H1 (cell line): Measurements from ENCODE around the gene RTEL1.

ENCODE experiments used
- GABPA ChIP-seq: IDR thresholded peaks from 2 replicates; pipeline ENCODE4 v1.6.1; 2011; ENCODE audit warnings: mild to moderate bottlenecking, low read length, moderate library complexity, borderline replicate concordance; ENCODE audit not compliant: insufficient read depth
- HDAC2 ChIP-seq, 2 experiments: fragments of 300-600 bp in 1 of 2; sonication (generic) in 1 of 2; IDR thresholded peaks; 2 replicates each; pipeline ENCODE4 v1.6.1; 2011 to 2012; ENCODE audit warnings: low read depth in 2 of 2, low read length in 2 of 2, mild to moderate bottlenecking in 2 of 2, moderate library complexity in 2 of 2, borderline replicate concordance in 1 of 2, inconsistent platforms in 1 of 2
- SP2 ChIP-seq: IDR thresholded peaks from 2 replicates; pipeline ENCODE4 v1.6.1; 2012; ENCODE audit warnings: mild to moderate bottlenecking, low read length, inconsistent platforms
- TBP ChIP-seq: IDR thresholded peaks from 2 replicates; pipeline ENCODE4 v1.6.1; 2011; ENCODE audit warnings: low read depth, low read length, improper control_type of control experiment
- TEAD4 ChIP-seq: IDR thresholded peaks from 2 replicates; pipeline ENCODE4 v1.6.1; 2012; ENCODE audit warnings: low read depth, low read length, inconsistent platforms, mixed read lengths
- TF ChIP-seq, protein P1 (sequence below), 3 experiments: IDR thresholded peaks; 1 replicate in 2 of 3; 2 replicates in 1 of 3; pipeline versions ENCODE4 v1.5.1 to v1.6.1; 2011; ENCODE audit warnings: low read length in 3 of 3, mild to moderate bottlenecking in 3 of 3, inconsistent platforms in 2 of 3, low read depth in 1 of 3, moderate library complexity in 1 of 3; ENCODE audit not compliant: insufficient read depth in 1 of 3; ENCODE audit errors: control extremely low read depth in 1 of 3
- TF ChIP-seq, protein P2 (sequence below): IDR thresholded peaks from 2 replicates; pipeline ENCODE4 v1.6.1; 2012; ENCODE audit warnings: inconsistent platforms
- TF ChIP-seq, protein P3 (sequence below): IDR thresholded peaks from 2 replicates; pipeline ENCODE4 v1.6.1; 2011; ENCODE audit warnings: low read length, improper control_type of control experiment

DNA sequence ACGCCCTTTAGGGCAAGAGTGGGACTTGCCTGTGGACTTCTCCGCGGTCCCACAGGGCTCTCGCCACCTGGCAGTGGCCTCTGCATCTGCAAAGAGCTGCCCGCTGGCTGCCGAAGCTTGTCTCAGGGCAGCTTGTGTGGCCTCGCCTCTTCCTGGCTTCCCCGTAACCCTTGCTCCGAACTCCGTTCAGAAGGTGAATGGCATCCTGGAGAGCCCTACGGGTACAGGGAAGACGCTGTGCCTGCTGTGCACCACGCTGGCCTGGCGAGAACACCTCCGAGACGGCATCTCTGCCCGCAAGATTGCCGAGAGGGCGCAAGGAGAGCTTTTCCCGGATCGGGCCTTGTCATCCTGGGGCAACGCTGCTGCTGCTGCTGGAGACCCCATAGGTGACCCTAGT is 3.0 kb downstream of the RTEL1 start:
- no peak for TF ChIP-seq TBP
- TF ChIP-seq, protein P1, sequence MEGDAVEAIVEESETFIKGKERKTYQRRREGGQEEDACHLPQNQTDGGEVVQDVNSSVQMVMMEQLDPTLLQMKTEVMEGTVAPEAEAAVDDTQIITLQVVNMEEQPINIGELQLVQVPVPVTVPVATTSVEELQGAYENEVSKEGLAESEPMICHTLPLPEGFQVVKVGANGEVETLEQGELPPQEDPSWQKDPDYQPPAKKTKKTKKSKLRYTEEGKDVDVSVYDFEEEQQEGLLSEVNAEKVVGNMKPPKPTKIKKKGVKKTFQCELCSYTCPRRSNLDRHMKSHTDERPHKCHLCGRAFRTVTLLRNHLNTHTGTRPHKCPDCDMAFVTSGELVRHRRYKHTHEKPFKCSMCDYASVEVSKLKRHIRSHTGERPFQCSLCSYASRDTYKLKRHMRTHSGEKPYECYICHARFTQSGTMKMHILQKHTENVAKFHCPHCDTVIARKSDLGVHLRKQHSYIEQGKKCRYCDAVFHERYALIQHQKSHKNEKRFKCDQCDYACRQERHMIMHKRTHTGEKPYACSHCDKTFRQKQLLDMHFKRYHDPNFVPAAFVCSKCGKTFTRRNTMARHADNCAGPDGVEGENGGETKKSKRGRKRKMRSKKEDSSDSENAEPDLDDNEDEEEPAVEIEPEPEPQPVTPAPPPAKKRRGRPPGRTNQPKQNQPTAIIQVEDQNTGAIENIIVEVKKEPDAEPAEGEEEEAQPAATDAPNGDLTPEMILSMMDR (IDR thresholded peaks at IDR 0.05; ENCODE audit: control extremely low read depth in 1 of 3, insufficient read depth in 1 of 3, low read depth in 1 of 3, low read length in 3 of 3): no peak
- TF ChIP-seq, protein P2, sequence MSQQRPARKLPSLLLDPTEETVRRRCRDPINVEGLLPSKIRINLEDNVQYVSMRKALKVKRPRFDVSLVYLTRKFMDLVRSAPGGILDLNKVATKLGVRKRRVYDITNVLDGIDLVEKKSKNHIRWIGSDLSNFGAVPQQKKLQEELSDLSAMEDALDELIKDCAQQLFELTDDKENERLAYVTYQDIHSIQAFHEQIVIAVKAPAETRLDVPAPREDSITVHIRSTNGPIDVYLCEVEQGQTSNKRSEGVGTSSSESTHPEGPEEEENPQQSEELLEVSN: no peak
- TF ChIP-seq GABPA: no peak
- TF ChIP-seq SP2: no peak
- TF ChIP-seq, protein P3, sequence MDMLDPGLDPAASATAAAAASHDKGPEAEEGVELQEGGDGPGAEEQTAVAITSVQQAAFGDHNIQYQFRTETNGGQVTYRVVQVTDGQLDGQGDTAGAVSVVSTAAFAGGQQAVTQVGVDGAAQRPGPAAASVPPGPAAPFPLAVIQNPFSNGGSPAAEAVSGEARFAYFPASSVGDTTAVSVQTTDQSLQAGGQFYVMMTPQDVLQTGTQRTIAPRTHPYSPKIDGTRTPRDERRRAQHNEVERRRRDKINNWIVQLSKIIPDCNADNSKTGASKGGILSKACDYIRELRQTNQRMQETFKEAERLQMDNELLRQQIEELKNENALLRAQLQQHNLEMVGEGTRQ: no peak
- no peak for TF ChIP-seq TEAD4
- TF ChIP-seq HDAC2 (IDR thresholded peaks at IDR 0.05; ENCODE audit: borderline replicate concordance in 1 of 2, low read depth in 2 of 2, low read length in 2 of 2): no peak
